ENCODE measurements around the gene STRBP.
A peak's percentile ranks its signal among the peaks of the same experiment; 100 is the strongest.

The STRBP gene

GRCh38 chr9:123102375-123103113 lies 165.8 kb downstream of the STRBP start:
- DNase-seq = no peak

- no peak for DNase-seq
Observed at GRCh38 chr9:123099548-123099947, 168.8 kb downstream of the STRBP start.

GRCh38 chr9:123099042-123099441 lies 169.3 kb downstream of the STRBP start:
- peak in 7 of 56 donors; percentile 17 to 56 (median 36) for DNase-seq

- DNase-seq = no peak
Observed at GRCh38 chr9:123098096-123098459, 170.3 kb downstream of the STRBP start.

GRCh38 chr9:123097430-123098095 lies 170.8 kb downstream of the STRBP start:
- DNase-seq = no peak

- no peak for DNase-seq
Observed at GRCh38 chr9:123096987-123097386, 171.4 kb downstream of the STRBP start.

GRCh38 chr9:123093141-123093540 lies 175.2 kb downstream of the STRBP start:
- no peak for DNase-seq

GRCh38 chr9:123091459-123091858 lies 176.9 kb downstream of the STRBP start:
- DNase-seq = no peak

GRCh38 chr9:123090956-123091355 lies 177.4 kb downstream of the STRBP start:
- no peak for DNase-seq

GRCh38 chr9:123090198-123090896 lies 178.0 kb downstream of the STRBP start:
- no peak for DNase-seq

GRCh38 chr9:123089790-123090189 lies 178.6 kb downstream of the STRBP start:
- DNase-seq = no peak

GRCh38 chr9:123089040-123089439 lies 179.3 kb downstream of the STRBP start:
- DNase-seq = no peak

GRCh38 chr9:123087359-123087888 lies 181.0 kb downstream of the STRBP start:
- DNase-seq = no peak

- no peak for DNase-seq
Observed at GRCh38 chr9:123085916-123086315, 182.5 kb downstream of the STRBP start.

- DNase-seq = peak in 1 of 56 donors; percentile 21
Observed at GRCh38 chr9:123084256-123084655, 184.1 kb downstream of the STRBP start.

- no peak for DNase-seq
Observed at GRCh38 chr9:123083680-123084079, 184.7 kb downstream of the STRBP start.

GRCh38 chr9:123081824-123082223 lies 186.6 kb downstream of the STRBP start:
- no peak for DNase-seq

- DNase-seq = no peak
Observed at GRCh38 chr9:123080444-123080843, 187.9 kb downstream of the STRBP start.

- DNase-seq = no peak
Observed at GRCh38 chr9:123074628-123075027, 193.8 kb downstream of the STRBP start.

GRCh38 chr9:123073991-123074422 lies 194.4 kb downstream of the STRBP start:
- no peak for DNase-seq

- DNase-seq = no peak
Observed at GRCh38 chr9:123073441-123073840, 194.9 kb downstream of the STRBP start.

GRCh38 chr9:123072407-123072995 lies 195.9 kb downstream of the STRBP start:
- DNase-seq = peak in 4 of 56 donors; percentile 21 to 28 (median 27)
